ENCODE data around the gene CBR3.
"Not testable (repeated sequence)": the region's sequence is repeated elsewhere in the genome, so short reads cannot be mapped to it uniquely, and the experiment has no call there.

CBR3 gene

GRCh38 chr21:36134803-36135390, at the start of gene CBR3:
CBR3 (plus strand) TSS chr21:36135079; CDS start chr21:36135193, 114 bp downstream.
- DNase-seq: no peak

GRCh38 chr21:36087362-36088138, 47.3 kb upstream of the CBR3 start:
- DNase-seq: no peak

- DNase-seq: no peak
Measured at GRCh38 chr21:36089946-36090345, 44.9 kb upstream of the CBR3 start.

DNA sequence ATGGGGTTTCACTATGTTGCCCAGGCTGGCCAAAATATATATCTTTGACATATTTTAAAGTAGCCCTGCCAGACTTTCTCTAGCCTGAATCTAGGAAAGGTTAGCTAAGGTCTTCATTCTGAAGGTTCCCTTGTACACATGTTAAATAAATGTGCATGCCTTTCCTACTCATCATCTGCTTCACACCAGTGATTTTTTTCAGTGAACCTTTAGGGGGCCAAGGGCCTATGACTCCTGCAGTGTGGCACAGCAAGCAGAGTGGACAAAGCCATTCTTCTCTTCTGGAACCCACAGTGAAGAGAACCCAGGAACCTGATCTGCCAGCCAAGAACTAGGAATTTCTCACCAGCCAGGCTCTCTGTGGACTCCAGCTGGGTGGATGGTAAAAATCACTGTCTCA, 42.2 kb upstream of the CBR3 start:
- no peak for DNase-seq

DNA sequence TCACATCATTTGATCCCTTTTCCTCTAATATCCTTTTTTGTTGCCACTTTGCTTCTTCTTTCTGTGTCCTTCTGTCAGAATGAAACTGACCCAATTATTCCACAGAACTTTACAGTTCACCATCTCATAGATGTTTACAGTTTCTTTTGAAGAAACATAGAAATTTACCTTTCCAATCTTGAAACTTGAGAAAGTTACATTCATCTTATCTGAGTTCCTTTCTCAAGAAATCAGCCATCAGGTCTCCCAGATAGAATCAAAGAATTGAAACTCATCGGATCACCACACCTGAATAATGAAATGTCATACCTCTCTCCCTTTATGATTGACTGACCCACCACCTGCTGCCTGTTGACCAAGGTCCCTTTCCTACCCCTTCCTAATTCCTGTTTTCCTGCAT, 41.4 kb upstream of the CBR3 start:
- DNase-seq: no peak

- DNase-seq: no peak
Measured at GRCh38 chr21:36096398-36097290, 38.2 kb upstream of the CBR3 start.

GRCh38 chr21:36097427-36098181, 37.3 kb upstream of the CBR3 start:
- DNase-seq: no peak

GRCh38 chr21:36098182-36098532, 36.7 kb upstream of the CBR3 start:
- DNase-seq: no peak

GRCh38 chr21:36099000-36099399, 35.9 kb upstream of the CBR3 start:
- DNase-seq: no peak

GRCh38 chr21:36099695-36100211, 35.1 kb upstream of the CBR3 start:
- not testable (repeated sequence) for DNase-seq

- no peak for DNase-seq
Measured at GRCh38 chr21:36100971-36101641, 33.8 kb upstream of the CBR3 start.

GRCh38 chr21:36103434-36103833, 31.4 kb upstream of the CBR3 start:
- no peak for DNase-seq

DNA sequence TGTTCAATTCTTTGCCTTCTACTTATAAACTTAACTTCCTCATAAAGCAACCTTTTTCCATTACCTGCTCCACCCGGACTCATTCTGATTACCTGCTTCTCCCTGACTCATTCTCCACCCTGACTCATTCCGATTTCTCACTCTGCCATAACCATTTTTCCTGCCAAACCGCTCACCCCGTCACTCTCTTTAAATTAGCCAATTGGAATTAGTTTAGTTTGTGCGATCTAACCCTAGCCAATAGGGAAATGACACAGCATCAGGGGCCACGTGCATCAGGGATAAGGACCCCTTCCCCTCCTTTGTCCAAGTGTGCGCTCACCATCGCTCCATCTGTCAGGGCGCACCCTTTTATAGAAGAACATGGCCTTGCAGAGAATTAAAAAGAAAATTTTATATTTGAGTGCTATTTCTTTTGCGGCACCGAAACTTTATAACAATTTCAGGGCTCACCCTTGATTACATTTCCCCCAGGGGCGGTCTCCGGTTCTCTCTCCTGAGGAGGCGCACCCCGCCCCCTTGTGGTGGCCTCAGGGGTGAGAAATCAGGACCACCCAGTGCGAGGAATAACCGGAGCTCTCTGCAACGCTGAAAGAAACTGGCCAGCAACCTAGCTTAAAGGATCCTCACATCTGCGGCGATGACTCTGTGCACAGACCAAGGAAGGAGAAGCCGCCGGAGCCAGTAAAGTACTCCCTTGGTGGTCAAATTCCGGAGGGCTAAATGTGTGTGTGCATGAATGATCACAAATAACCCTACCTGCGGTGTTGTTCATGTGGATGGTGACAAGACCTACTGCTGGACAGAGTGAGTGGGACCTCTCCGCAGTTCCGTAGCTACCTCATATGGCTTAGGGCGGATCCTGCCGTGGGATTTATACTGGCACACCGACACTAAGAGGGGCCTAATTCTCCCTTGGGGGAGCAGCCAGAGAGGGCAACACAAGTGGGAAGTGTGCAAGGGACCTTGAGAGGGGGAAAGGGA, 30.3 kb upstream of the CBR3 start:
- DNase-seq: peak; percentile 34

DNA sequence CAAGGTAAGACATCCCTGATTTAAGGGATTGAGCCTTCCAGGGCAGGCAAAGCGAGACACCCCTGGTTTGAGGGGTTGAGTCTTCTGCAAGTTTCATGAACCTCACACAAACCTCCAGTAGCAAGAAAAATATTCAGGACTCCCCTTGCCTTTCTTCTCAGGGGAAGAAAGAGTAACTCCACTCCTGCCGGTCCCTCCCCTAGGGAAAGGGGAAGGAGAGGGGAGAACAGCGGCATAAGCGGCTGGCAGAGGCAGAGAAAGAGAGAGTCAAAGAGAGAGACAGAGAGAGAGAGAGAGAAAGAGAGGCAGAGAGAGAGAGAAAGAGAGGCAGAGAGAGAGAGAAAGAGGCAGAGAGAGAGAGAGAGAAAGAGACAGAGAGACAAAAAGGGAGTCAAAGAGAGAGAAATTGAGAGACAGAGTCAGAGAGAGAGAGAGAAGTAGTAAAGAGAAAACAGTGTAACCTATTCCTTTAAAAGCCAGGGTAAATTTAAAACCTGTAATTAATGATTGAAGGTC, 29.5 kb upstream of the CBR3 start:
- DNase-seq: no peak

- DNase-seq: no peak
Measured at GRCh38 chr21:36109868-36110267, 25.0 kb upstream of the CBR3 start.

GRCh38 chr21:36111238-36111637, 23.6 kb upstream of the CBR3 start:
- DNase-seq: no peak

GRCh38 chr21:36113647-36114428, 21.0 kb upstream of the CBR3 start:
- no peak for DNase-seq

DNA sequence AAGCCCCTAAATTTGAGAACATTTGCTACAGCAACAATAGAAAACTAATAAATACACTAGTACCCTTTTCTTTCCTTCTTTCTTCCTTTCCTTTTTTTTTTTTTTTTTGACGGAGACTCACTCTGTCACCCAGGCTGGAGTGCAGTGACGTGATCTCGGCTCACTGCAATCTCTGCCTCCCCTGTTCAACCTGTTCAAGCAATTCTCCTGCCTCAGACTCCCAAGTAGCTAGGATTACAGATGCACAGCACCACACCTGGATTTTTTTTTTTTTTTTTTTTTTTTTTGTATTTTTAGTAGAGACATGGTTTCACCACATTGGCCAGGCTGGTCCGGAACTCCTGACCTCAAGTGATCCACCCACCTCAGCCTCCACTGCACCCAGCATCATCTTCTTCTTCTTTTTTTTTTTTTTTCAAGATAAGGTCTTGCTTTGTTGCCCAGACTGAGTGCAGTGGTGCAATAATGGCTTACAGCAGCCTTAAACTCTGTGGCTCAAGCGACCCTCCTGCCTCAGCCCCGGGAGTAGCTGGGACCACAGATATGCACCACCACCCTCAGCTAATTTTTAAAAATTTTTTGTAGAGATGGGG, 19.6 kb upstream of the CBR3 start:
- DNase-seq: no peak

- no peak for DNase-seq
Measured at GRCh38 chr21:36117286-36117741, 17.6 kb upstream of the CBR3 start.

Data from CD4-positive, alpha-beta T cell treated with Interferon gamma for 1 hour (primary cell).